ENCODE measurements around the gene SOCS3.
"Not testable (repeated sequence)": the region's sequence is repeated elsewhere in the genome, so short reads cannot be mapped to it uniquely, and the experiment has no call there.

SOCS3 gene

GRCh38 chr17:78325076-78325687, 34.7 kb downstream of the SOCS3 start:
- no peak for DNase-seq

- DNase-seq = peak; percentile 74
Observed at GRCh38 chr17:78324391-78325075, 35.3 kb downstream of the SOCS3 start.

GRCh38 chr17:78323826-78324390, 36.0 kb downstream of the SOCS3 start:
- DNase-seq = no peak

GRCh38 chr17:78322858-78323455, 36.9 kb downstream of the SOCS3 start:
- DNase-seq = no peak

GRCh38 chr17:78322327-78322857, 37.5 kb downstream of the SOCS3 start:
- no peak for DNase-seq

GRCh38 chr17:78318843-78319242, 41.0 kb downstream of the SOCS3 start:
- no peak for DNase-seq

GRCh38 chr17:78318407-78318806, 41.5 kb downstream of the SOCS3 start:
- no peak for DNase-seq

GRCh38 chr17:78317794-78318400, 42.0 kb downstream of the SOCS3 start:
- no peak for DNase-seq

- no peak for DNase-seq
Observed at GRCh38 chr17:78316867-78317789, 42.7 kb downstream of the SOCS3 start.

- DNase-seq = no peak
Observed at GRCh38 chr17:78316115-78316866, 43.6 kb downstream of the SOCS3 start.

- DNase-seq = no peak
Observed at GRCh38 chr17:78315355-78316114, 44.3 kb downstream of the SOCS3 start.

- no peak for DNase-seq
Observed at GRCh38 chr17:78314683-78315354, 45.1 kb downstream of the SOCS3 start.

- DNase-seq = peak; percentile 63
Observed at GRCh38 chr17:78313735-78314648, 45.9 kb downstream of the SOCS3 start.

- not testable (repeated sequence) for DNase-seq
Observed at GRCh38 chr17:78309659-78310255, 50.1 kb downstream of the SOCS3 start.

GRCh38 chr17:78307887-78308638, 51.8 kb downstream of the SOCS3 start:
- no peak for DNase-seq

GRCh38 chr17:78306913-78307312, 53.0 kb downstream of the SOCS3 start:
- DNase-seq = no peak

Measured in retina (tissue), 1 donor.